HL-60 (cell line): ENCODE results near the gene AJUBA.

Source experiments
- DNase-seq, 2 experiments: peaks; one replicate each; pipeline ENCODE4 v3.0.0-alpha.2; 2010 to 2020; ENCODE audit warnings: low read depth in 1 of 2, low spot score in 1 of 2
- H3K27ac ChIP-seq: fragments of 250-450 bp; sonication (Bioruptor Pico); replicated peaks from 2 replicates; pipeline ENCODE4 v1.5.1; 2020; ENCODE audit warnings: mild to moderate bottlenecking, moderate library complexity
- H3K27me3 ChIP-seq: fragments of 250-450 bp; sonication (Bioruptor Pico); 2 replicates; pipeline ENCODE4 v1.5.1; 2021; ENCODE audit warnings: mild to moderate bottlenecking, moderate library complexity; ENCODE audit not compliant: insufficient read depth, poor library complexity, severe bottlenecking
- H3K4me3 ChIP-seq: replicated peaks from 2 replicates; pipeline ENCODE4 v1.5.1; 2011; ENCODE audit warnings: mild to moderate bottlenecking, control low read depth, low read length; ENCODE audit not compliant: insufficient read depth
- CTCF ChIP-seq: IDR thresholded peaks from one replicate; pipeline ENCODE4 v1.5.1; 2011; ENCODE audit warnings: low read length, control low read depth, inconsistent platforms; ENCODE audit not compliant: insufficient read depth
- GABPA ChIP-seq: IDR thresholded peaks from 2 replicates; pipeline ENCODE4 v1.6.1; 2012; ENCODE audit warnings: low read depth
- POLR2AphosphoS5 ChIP-seq: IDR thresholded peaks from 2 replicates; pipeline ENCODE4 v1.6.1; 2012; ENCODE audit warnings: low read depth
- SPI1 ChIP-seq: IDR thresholded peaks from 2 replicates; pipeline ENCODE4 v1.6.1; 2012; ENCODE audit warnings: low read depth, mild to moderate bottlenecking, borderline replicate concordance
- TF ChIP-seq, protein P1 (sequence below): IDR thresholded peaks from 2 replicates; pipeline ENCODE4 v1.6.1; 2012; ENCODE audit warnings: low read depth; ENCODE audit not compliant: insufficient replicate concordance

Gene AJUBA

DNA sequence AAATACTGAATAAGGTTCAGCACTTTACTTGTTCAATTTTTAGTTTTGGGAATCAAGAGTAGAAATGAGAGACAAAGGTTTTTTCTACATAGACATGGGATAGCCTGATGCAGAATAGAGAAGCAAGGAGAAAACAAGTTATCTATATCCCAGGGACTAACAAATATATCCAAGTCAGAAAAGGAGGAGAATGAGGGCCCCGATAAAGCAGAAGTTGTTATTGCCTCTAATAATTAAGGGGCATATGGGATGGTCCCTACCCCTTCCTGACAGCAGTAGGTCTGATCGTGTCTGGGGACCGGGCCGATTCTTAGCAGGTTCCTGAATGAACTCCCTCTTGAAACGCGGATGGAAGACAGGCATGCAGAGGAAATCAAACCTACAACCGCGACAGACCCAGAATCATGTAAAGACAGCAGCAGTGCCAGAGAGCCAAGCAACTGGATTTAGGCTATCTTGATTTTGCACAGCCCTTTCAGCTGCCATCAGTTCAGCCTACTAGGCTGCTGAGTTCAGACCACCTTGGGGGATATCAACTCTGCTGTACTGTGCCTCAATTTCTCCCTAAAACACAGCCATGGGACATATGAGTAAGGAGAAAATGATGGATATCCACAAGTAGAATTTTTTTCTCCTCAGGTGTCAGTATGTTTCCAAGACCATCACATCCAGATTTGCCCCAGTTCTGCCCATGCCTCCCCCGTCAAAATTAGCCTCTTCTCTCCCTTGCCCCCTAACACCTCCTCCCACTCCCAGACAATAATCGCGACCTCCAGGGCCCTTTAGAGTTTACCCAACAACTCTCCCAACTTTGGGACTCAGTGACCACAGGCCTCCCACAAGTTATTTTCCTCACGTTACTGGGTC, 53.9 kb downstream of the AJUBA start:
- peak overlapping the region; percentile 83 for H3K27ac ChIP-seq
- no peak for TF ChIP-seq POLR2AphosphoS5
- no peak for TF ChIP-seq SPI1
- TF ChIP-seq, protein P1, sequence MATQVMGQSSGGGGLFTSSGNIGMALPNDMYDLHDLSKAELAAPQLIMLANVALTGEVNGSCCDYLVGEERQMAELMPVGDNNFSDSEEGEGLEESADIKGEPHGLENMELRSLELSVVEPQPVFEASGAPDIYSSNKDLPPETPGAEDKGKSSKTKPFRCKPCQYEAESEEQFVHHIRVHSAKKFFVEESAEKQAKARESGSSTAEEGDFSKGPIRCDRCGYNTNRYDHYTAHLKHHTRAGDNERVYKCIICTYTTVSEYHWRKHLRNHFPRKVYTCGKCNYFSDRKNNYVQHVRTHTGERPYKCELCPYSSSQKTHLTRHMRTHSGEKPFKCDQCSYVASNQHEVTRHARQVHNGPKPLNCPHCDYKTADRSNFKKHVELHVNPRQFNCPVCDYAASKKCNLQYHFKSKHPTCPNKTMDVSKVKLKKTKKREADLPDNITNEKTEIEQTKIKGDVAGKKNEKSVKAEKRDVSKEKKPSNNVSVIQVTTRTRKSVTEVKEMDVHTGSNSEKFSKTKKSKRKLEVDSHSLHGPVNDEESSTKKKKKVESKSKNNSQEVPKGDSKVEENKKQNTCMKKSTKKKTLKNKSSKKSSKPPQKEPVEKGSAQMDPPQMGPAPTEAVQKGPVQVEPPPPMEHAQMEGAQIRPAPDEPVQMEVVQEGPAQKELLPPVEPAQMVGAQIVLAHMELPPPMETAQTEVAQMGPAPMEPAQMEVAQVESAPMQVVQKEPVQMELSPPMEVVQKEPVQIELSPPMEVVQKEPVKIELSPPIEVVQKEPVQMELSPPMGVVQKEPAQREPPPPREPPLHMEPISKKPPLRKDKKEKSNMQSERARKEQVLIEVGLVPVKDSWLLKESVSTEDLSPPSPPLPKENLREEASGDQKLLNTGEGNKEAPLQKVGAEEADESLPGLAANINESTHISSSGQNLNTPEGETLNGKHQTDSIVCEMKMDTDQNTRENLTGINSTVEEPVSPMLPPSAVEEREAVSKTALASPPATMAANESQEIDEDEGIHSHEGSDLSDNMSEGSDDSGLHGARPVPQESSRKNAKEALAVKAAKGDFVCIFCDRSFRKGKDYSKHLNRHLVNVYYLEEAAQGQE: no peak
- no peak for TF ChIP-seq CTCF
- no peak for TF ChIP-seq GABPA
- DNase-seq: no peak
- no peaks in the 10 kb centered on the region for H3K27me3 ChIP-seq
- H3K4me3 ChIP-seq: peak overlapping the region; percentile 91

GRCh38 chr14:22926316-22926715, 56.0 kb downstream of the AJUBA start:
- H3K27ac ChIP-seq: no peak overlapping the region
- TF ChIP-seq GABPA: no peak
- TF ChIP-seq CTCF: no peak
- TF ChIP-seq SPI1: no peak
- TF ChIP-seq POLR2AphosphoS5: no peak
- TF ChIP-seq, protein P1: no peak
- H3K27me3 ChIP-seq: no peaks in the 10 kb centered on the region
- DNase-seq: no peak
- H3K4me3 ChIP-seq: no peak overlapping the region

DNA sequence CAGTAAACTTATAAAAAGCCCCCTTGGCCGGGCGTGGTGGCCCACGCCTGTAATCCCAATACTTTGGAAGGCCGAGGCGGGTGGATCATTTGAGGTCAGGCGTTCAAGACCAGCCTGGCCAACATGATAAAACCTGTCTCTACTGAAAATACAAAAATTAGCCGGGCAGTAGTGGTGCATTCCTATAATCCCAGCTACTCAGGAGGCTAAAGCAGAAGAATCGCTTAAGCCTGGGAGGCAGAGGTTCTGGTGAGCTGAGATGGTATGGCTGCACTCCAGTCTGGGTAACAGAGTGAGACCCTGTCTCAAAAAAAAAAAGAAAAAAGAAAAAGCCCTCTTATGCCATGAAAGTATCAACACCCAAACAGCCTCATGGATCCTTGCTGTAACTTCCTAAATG, 56.8 kb downstream of the AJUBA start:
- Histone ChIP-seq H3K27ac (no peak overlapping the region), H3K4me3 (no peak overlapping the region), H3K27me3 (no peaks in the 10 kb centered on the region)
- DNase-seq: no peak
- no peak for TF ChIP-seq SPI1
- TF ChIP-seq GABPA: no peak
- TF ChIP-seq, protein P1: no peak
